Endothelial cell of umbilical vein (primary cell): Measurements from ENCODE around the gene CD47. TPM values are rescaled to one million over a fixed set of nuclear protein-coding genes. Genes with fewer than 3 reads are reported as not detected.

Experiments
- BruUV-seq: library from RNA; stranded (reverse); fragments of 400-500 nt; replicated peaks from 2 replicates; lab custom pipeline; 2021; lab: Mats Ljungman, UMichigan
- CTCF ChIA-PET: fragments of 300-600, 350-600 bp; sonication (Branson Sonifier 250); formaldehyde crosslinking; loops from one replicate; lab custom pipeline; 2021; ENCODE audit warnings: antibody characterized with exemption, inconsistent platforms; lab: Charles Lee
- POLR2A ChIA-PET: fragments of 300-600, 350-600 bp; sonication (Branson Sonifier 250); formaldehyde crosslinking; loops from one replicate; lab custom pipeline; 2021; ENCODE audit warnings: antibody characterized with exemption, inconsistent platforms; lab: Charles Lee
- DNase-seq: peaks from one replicate; pipeline ENCODE4 v3.0.0-alpha.2; 2011; ENCODE audit warnings: low read depth, low spot score
- FAIRE-seq: peaks from 2 replicates; lab custom pipeline; 2011; peaks lifted over from hg19 to GRCh38; lab: Jason Lieb, UNC
- H2AFZ ChIP-seq: 2 replicates; pipeline ENCODE4 v1.6.0; 2012; ENCODE audit warnings: low read depth, low read length, control low read depth, inconsistent platforms
- H3K27ac ChIP-seq: 2 replicates; pipeline ENCODE4 v1.5.1; 2011; ENCODE audit warnings: low read depth, mild to moderate bottlenecking, control low read depth, low read length, moderate library complexity; ENCODE audit not compliant: insufficient read depth
- H3K27me3 ChIP-seq, 2 experiments: 2 replicates each; pipeline versions ENCODE4 v1.6.0 to v1.6.1; 2011; ENCODE audit warnings: low read length in 2 of 2, mixed read lengths in 1 of 2; ENCODE audit not compliant: control insufficient read depth in 2 of 2, insufficient read depth in 2 of 2
- H3K36me3 ChIP-seq, 2 experiments: 2 replicates in 1 of 2; 3 replicates in 1 of 2; pipeline ENCODE4 v1.5.1; 2011; ENCODE audit warnings: low read length in 2 of 2, mild to moderate bottlenecking in 1 of 2, moderate library complexity in 1 of 2; ENCODE audit not compliant: control insufficient read depth in 2 of 2, insufficient read depth in 2 of 2; ENCODE audit errors: extremely low read depth in 1 of 2
- H3K4me1 ChIP-seq: 3 replicates; pipeline ENCODE4 v1.5.1; 2011; ENCODE audit warnings: mild to moderate bottlenecking, low read length; ENCODE audit not compliant: control insufficient read depth, insufficient read depth; ENCODE audit errors: extremely low read depth
- H3K4me2 ChIP-seq: 2 replicates; pipeline ENCODE4 v1.6.1; 2011; ENCODE audit warnings: low read length, control low read depth, mixed read lengths; ENCODE audit not compliant: insufficient read depth
- H3K4me3 ChIP-seq, 3 experiments: fragments of 200-600 bp in 1 of 3; sonication (generic), shearing (Covaris generic) in 1 of 3; replicated peaks in 1 of 3; 2 replicates each; pipeline ENCODE4 v1.5.1; 2011 to 2016; ENCODE audit warnings: control low read depth in 3 of 3, low read length in 3 of 3, mild to moderate bottlenecking in 2 of 3, inconsistent platforms in 1 of 3, low read depth in 1 of 3, moderate library complexity in 1 of 3; ENCODE audit not compliant: insufficient read depth in 1 of 3
- H3K79me2 ChIP-seq: 2 replicates; pipeline ENCODE4 v1.6.0; 2012; ENCODE audit warnings: low read length, inconsistent platforms; ENCODE audit not compliant: control insufficient read depth, insufficient read depth
- H3K9ac ChIP-seq: replicated peaks from 2 replicates; pipeline ENCODE3; 2011; ENCODE audit warnings: low read length, control low read depth; ENCODE audit not compliant: insufficient read depth; ENCODE audit errors: extremely low read depth
- H3K9me1 ChIP-seq: replicated peaks from 3 replicates; pipeline ENCODE4 v1.6.0; 2011; ENCODE audit warnings: mild to moderate bottlenecking, low read length; ENCODE audit not compliant: control insufficient read depth, insufficient read depth; ENCODE audit errors: extremely low read depth
- H3K9me3 ChIP-seq: replicated peaks from 2 replicates; pipeline ENCODE4 v1.5.1; 2012; ENCODE audit warnings: low read length, inconsistent platforms; ENCODE audit not compliant: control insufficient read depth, insufficient read depth
- H4K20me1 ChIP-seq: replicated peaks from 2 replicates; pipeline ENCODE3; 2011; ENCODE audit warnings: mild to moderate bottlenecking, low read length; ENCODE audit not compliant: control insufficient read depth, insufficient read depth; ENCODE audit errors: extremely low read depth
- CTCF ChIP-seq, 2 donors: IDR thresholded peaks; 1 replicate in 1 of 2; 2 replicates in 1 of 2; pipeline ENCODE4 v1.5.1; 2011; ENCODE audit warnings: low read length in 2 of 2, mild to moderate bottlenecking in 2 of 2, moderate library complexity in 2 of 2, control low read depth in 1 of 2, inconsistent platforms in 1 of 2, low read depth in 1 of 2; ENCODE audit not compliant: insufficient read depth in 1 of 2; ENCODE audit errors: extremely low read depth in 1 of 2
- EZH2 ChIP-seq: IDR thresholded peaks from 2 replicates; pipeline ENCODE4 v1.6.1; 2012; ENCODE audit warnings: borderline replicate concordance, low read depth, mild to moderate bottlenecking, moderate library complexity, low read length, inconsistent platforms; ENCODE audit not compliant: severe bottlenecking
- GATA2 ChIP-seq: IDR thresholded peaks from 2 replicates; pipeline ENCODE4 v1.7.0; 2011; ENCODE audit warnings: low read depth, mild to moderate bottlenecking, moderate library complexity, mixed read lengths, low read length; ENCODE audit not compliant: insufficient read length, insufficient read depth
- MAX ChIP-seq: IDR thresholded peaks from 2 replicates; pipeline ENCODE4 v1.6.1; 2011; ENCODE audit not compliant: insufficient read depth, insufficient read length
- MYC ChIP-seq: IDR thresholded peaks from one replicate; pipeline ENCODE4 v1.6.1; 2011; ENCODE audit warnings: mild to moderate bottlenecking, low read depth, low read length
- dilution Hi-C: fragments of 300-500 bp; cut with MboI; formaldehyde crosslinking; loops from one replicate; pipeline ENCODE4 v1.15.0; 2019; ENCODE audit warnings: low sequenced_read_pairs; ENCODE audit not compliant: extremely low pct_ligation_motif_present
- intact Hi-C: fragments of 100-400 bp; cut with micrococcal nuclease; formaldehyde crosslinking; loops from one replicate; pipeline ENCODE4 v1.10.0; 2022
- polyA plus RNA-seq, 4 experiments: library from polyadenylated mRNA; depleted of rRNA in 3 of 4; stranded (reverse) in 3 of 4; unstranded in 1 of 4; fragments of >200 nt; gene quantifications; 2 replicates each; pipeline versions ENCODE4 v1.2.1 to v1.2.3, GENCODE V29; 2011 to 2012; ENCODE audit warnings: missing spikeins in 1 of 4
- total RNA-seq: library from RNA; stranded (reverse); gene quantifications from 2 replicates; pipeline ENCODE4 v1.2.3, GENCODE V29; 2021

CD47 gene
- total and polyA plus RNA-seq, 2 donors (not counting 3 experiments of a cell fraction or from before 2014, with no cell fraction given), result 29.3 to 32.2 TPM

GRCh38 chr3:108017587-108017986, 73.2 kb downstream of the CD47 start:
- Histone ChIP-seq H3K27ac (no peak overlapping the region), H4K20me1 (no peaks in the 10 kb centered on the region), H3K4me2 (no peak overlapping the region), H3K4me1 (peaks cover 2% of the 10 kb centered on the region), H2AFZ (no peak overlapping the region), H3K9me3 (no peaks in the 10 kb centered on the region), H3K36me3 (no peaks in the 10 kb centered on the region), H3K79me2 (no peaks in the 10 kb centered on the region), H3K4me3 (no peak overlapping the region), H3K27me3 (peaks cover 0 to 4% of the 10 kb centered on the region in 2 experiments), H3K9me1 (no peaks in the 10 kb centered on the region), H3K9ac (no peak overlapping the region)
- TF ChIP-seq EZH2, result no peak
- TF ChIP-seq CTCF (IDR thresholded peaks at IDR 0.05; ENCODE audit: extremely low read depth in 1 of 2, insufficient read depth in 1 of 2, low read depth in 1 of 2, low read length in 2 of 2), result no peak
- no peak for TF ChIP-seq MAX
- no peak for TF ChIP-seq MYC
- TF ChIP-seq GATA2, result no peak
- BruUV-seq, result no TSS peak
- no peak for DNase-seq
- dilution Hi-C loops, result no loop called here
- intact Hi-C loops, result no loop called here
- FAIRE-seq, result no peak
- ChIA-PET POLR2A (interaction anchor here (0.7 kb wide), 1 partner anchor 70 kb away, joined by 5 read pairs; no protein-coding TSS in a partner anchor), CTCF (interaction anchor here (1.4 kb wide), 1 partner anchor 31 kb away, joined by 4 read pairs; no protein-coding TSS in a partner anchor)
